ENCODE measurements around the gene ALPG.
A peak's percentile ranks its signal among the peaks of the same experiment; 100 is the strongest.

The ALPG gene

DNA sequence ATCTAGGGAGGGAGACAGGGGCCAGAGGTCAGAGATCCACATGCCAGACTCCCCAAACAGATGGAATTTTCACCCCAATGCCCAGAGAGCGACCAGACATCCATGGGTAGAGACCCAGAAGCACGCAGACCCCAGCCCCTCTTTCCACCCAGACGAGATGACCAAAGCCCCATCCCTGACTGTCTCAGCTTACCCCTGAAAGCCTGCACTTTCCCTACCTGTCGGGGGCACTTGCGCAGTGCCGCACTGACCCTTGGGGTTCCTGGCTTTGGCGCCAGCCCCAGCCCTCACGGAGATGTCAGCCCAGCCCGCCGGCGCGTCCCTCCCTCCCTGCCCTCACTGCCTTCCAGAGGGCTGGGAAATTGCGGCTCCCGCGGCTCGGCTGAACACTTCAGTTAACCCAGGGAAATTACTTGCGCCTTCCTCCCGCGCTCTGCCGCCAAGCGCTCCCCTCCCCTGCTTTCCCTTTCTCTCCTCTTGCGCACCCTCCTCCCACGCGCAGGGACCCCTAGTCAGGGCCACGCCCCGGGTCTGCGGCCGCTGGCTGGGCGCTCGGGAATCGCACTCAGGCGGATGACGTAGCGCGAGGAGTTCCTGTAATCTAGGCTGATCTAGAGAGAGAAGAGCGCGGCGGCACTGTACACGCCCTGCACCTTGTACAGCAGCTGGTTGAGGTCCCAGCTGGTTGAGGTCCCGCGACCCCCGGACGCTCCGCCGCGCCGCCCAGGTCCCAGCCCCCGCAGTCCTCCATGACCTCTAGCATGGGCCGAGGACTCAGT is 12.0 kb downstream of the ALPG start:
- Histone ChIP-seq H3K18ac (ENCODE audit: low read length) (no peak overlapping the region), H3K36me3 (ENCODE audit: control insufficient read depth in 1 of 2, insufficient read depth in 2 of 2, low read length in 2 of 2) (no peaks in the 10 kb centered on the region), H4K91ac (ENCODE audit: low read depth, low read length) (no peak overlapping the region), H4K12ac (ENCODE audit: low read depth, low read length) (no peak overlapping the region), H3K9me3 (ENCODE audit: insufficient read depth, low read depth, low read length) (peaks cover 13% of the 10 kb centered on the region), H3K23ac (ENCODE audit: low read length) (no peak overlapping the region), H2BK5ac (ENCODE audit: low read depth, low read length, poor library complexity) (no peak overlapping the region), H3K79me2 (ENCODE audit: control insufficient read depth, insufficient read depth, low read length, poor library complexity) (no peaks in the 10 kb centered on the region), H3K4ac (ENCODE audit: low read depth, low read length) (no peak overlapping the region), H3K9ac (ENCODE audit: low read length) (no peak overlapping the region), H2AK5ac (ENCODE audit: low read length) (no peak overlapping the region), H2AFZ (ENCODE audit: insufficient read depth, low read length, poor library complexity) (no peak overlapping the region), H4K8ac (ENCODE audit: low read depth, low read length) (no peak overlapping the region), H3K27ac (ENCODE audit: low read depth, low read length) (no peak overlapping the region), H3K14ac (ENCODE audit: low read length) (no peak overlapping the region), H3K4me2 (ENCODE audit: low read length) (peak overlapping the region; percentile 76), H3K4me1 (ENCODE audit: control insufficient read depth in 1 of 2, insufficient read depth in 2 of 2, low read length in 2 of 2) (peaks cover 21 to 25% of the 10 kb centered on the region in 2 experiments), H2BK120ac (ENCODE audit: insufficient read depth, low read length, poor library complexity) (no peak overlapping the region), H2BK12ac (ENCODE audit: low read length) (no peak overlapping the region), H3K79me1 (ENCODE audit: low read length) (no peaks in the 10 kb centered on the region), H3K27me3 (ENCODE audit: insufficient read depth, low read length) (peaks cover 35% of the 10 kb centered on the region), H3K4me3 (ENCODE audit: low read depth, low read length) (peak overlapping the region; percentile 25)
- WGBS (ENCODE audit: extremely low coverage, insufficient coverage, insufficient read length) = no CpG with 5 or more reads among the region's 49 CpGs
- DNase-seq = peak; percentile 20 to 53

- Histone ChIP-seq H2BK120ac (ENCODE audit: insufficient read depth, low read length, poor library complexity) (no peak overlapping the region), H2AK5ac (ENCODE audit: low read length) (no peak overlapping the region), H3K36me3 (ENCODE audit: control insufficient read depth in 1 of 2, insufficient read depth in 2 of 2, low read length in 2 of 2) (no peaks in the 10 kb centered on the region), H4K8ac (ENCODE audit: low read depth, low read length) (no peak overlapping the region), H3K23ac (ENCODE audit: low read length) (no peak overlapping the region), H3K9ac (ENCODE audit: low read length) (no peak overlapping the region), H3K4me1 (ENCODE audit: control insufficient read depth in 1 of 2, insufficient read depth in 2 of 2, low read length in 2 of 2) (peaks cover 21 to 25% of the 10 kb centered on the region in 2 experiments), H3K4ac (ENCODE audit: low read depth, low read length) (no peak overlapping the region), H2BK5ac (ENCODE audit: low read depth, low read length, poor library complexity) (no peak overlapping the region), H3K27me3 (ENCODE audit: insufficient read depth, low read length) (peaks cover 35% of the 10 kb centered on the region), H2BK12ac (ENCODE audit: low read length) (no peak overlapping the region), H4K91ac (ENCODE audit: low read depth, low read length) (no peak overlapping the region), H4K12ac (ENCODE audit: low read depth, low read length) (peak overlapping the region; percentile 6), H3K79me1 (ENCODE audit: low read length) (no peaks in the 10 kb centered on the region), H3K27ac (ENCODE audit: low read depth, low read length) (no peak overlapping the region), H3K4me2 (ENCODE audit: low read length) (peak overlapping the region; percentile 76), H3K14ac (ENCODE audit: low read length) (no peak overlapping the region), H2AFZ (ENCODE audit: insufficient read depth, low read length, poor library complexity) (no peak overlapping the region), H3K9me3 (ENCODE audit: insufficient read depth, low read depth, low read length) (peaks cover 13% of the 10 kb centered on the region), H3K18ac (ENCODE audit: low read length) (no peak overlapping the region), H3K79me2 (ENCODE audit: control insufficient read depth, insufficient read depth, low read length, poor library complexity) (no peaks in the 10 kb centered on the region), H3K4me3 (ENCODE audit: low read depth, low read length) (peak overlapping the region; percentile 25)
- DNase-seq = peak in 1 of 2 donors; percentile 19
- no CpG with 5 or more reads among the region's 79 CpGs for WGBS (ENCODE audit: extremely low coverage, insufficient coverage, insufficient read length)
Measured at GRCh38 chr2:232419245-232420072, 12.8 kb downstream of the ALPG start.

DNA sequence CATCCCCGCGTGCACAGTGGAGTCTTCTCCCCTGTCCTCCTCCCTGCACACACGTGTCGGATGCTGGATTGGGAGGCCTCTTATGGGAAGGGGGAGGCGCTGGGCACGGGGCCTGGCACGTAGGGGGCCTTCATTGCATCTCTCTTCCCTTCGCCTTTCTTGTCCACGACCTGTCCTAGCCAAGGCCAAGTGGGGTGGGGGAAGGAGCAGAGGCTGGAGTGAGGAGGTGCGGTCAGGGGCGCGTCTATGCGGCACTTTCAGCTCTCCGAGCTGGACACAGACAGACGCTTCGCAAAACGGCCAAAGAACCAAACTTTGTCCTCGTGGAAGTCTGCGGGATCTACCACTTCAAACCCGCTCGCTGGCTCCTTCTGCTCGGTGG is 13.4 kb downstream of the ALPG start:
- no peak for DNase-seq
- H2BK12ac ChIP-seq (ENCODE audit: low read length) = no peak overlapping the region
- no peak overlapping the region for H2AFZ ChIP-seq (ENCODE audit: insufficient read depth, low read length, poor library complexity)
- no peak overlapping the region for H3K9ac ChIP-seq (ENCODE audit: low read length)
- no peak overlapping the region for H3K4ac ChIP-seq (ENCODE audit: low read depth, low read length)
- peaks cover 35% of the 10 kb centered on the region for H3K27me3 ChIP-seq (ENCODE audit: insufficient read depth, low read length)
- no peak overlapping the region for H3K18ac ChIP-seq (ENCODE audit: low read length)
- H3K9me3 ChIP-seq (ENCODE audit: insufficient read depth, low read depth, low read length) = peaks cover 13% of the 10 kb centered on the region
- H4K91ac ChIP-seq (ENCODE audit: low read depth, low read length) = no peak overlapping the region
- H3K36me3 ChIP-seq (ENCODE audit: control insufficient read depth in 1 of 2, insufficient read depth in 2 of 2, low read length in 2 of 2) = no peaks in the 10 kb centered on the region
- H4K8ac ChIP-seq (ENCODE audit: low read depth, low read length) = no peak overlapping the region
- peak overlapping the region; percentile 76 for H3K4me2 ChIP-seq (ENCODE audit: low read length)
- no peak overlapping the region for H3K27ac ChIP-seq (ENCODE audit: low read depth, low read length)
- H3K79me1 ChIP-seq (ENCODE audit: low read length) = no peaks in the 10 kb centered on the region
- H3K4me3 ChIP-seq (ENCODE audit: low read depth, low read length) = peak overlapping the region; percentile 51
- no peak overlapping the region for H2AK5ac ChIP-seq (ENCODE audit: low read length)
- no peak overlapping the region for H3K23ac ChIP-seq (ENCODE audit: low read length)
- H4K12ac ChIP-seq (ENCODE audit: low read depth, low read length) = no peak overlapping the region
- no peak overlapping the region for H3K14ac ChIP-seq (ENCODE audit: low read length)
- no peaks in the 10 kb centered on the region for H3K79me2 ChIP-seq (ENCODE audit: control insufficient read depth, insufficient read depth, low read length, poor library complexity)
- WGBS (ENCODE audit: extremely low coverage, insufficient coverage, insufficient read length) = no CpG with 5 or more reads among the region's 22 CpGs
- H2BK120ac ChIP-seq (ENCODE audit: insufficient read depth, low read length, poor library complexity) = no peak overlapping the region
- H2BK5ac ChIP-seq (ENCODE audit: low read depth, low read length, poor library complexity) = no peak overlapping the region
- peaks cover 21 to 25% of the 10 kb centered on the region in 2 experiments for H3K4me1 ChIP-seq (ENCODE audit: control insufficient read depth in 1 of 2, insufficient read depth in 2 of 2, low read length in 2 of 2)

GRCh38 chr2:232420463-232421188 is 14.0 kb downstream of the ALPG start:
- Histone ChIP-seq H3K4me1 (ENCODE audit: control insufficient read depth in 1 of 2, insufficient read depth in 2 of 2, low read length in 2 of 2) (peaks cover 21 to 25% of the 10 kb centered on the region in 2 experiments), H2BK5ac (ENCODE audit: low read depth, low read length, poor library complexity) (no peak overlapping the region), H3K18ac (ENCODE audit: low read length) (no peak overlapping the region), H3K9ac (ENCODE audit: low read length) (no peak overlapping the region), H4K12ac (ENCODE audit: low read depth, low read length) (no peak overlapping the region), H2AFZ (ENCODE audit: insufficient read depth, low read length, poor library complexity) (peak overlapping the region; percentile 32), H3K4me3 (ENCODE audit: low read depth, low read length) (peak overlapping the region; percentile 51), H3K4ac (ENCODE audit: low read depth, low read length) (no peak overlapping the region), H3K79me2 (ENCODE audit: control insufficient read depth, insufficient read depth, low read length, poor library complexity) (no peaks in the 10 kb centered on the region), H3K27ac (ENCODE audit: low read depth, low read length) (no peak overlapping the region), H3K4me2 (ENCODE audit: low read length) (peak overlapping the region; percentile 76), H3K79me1 (ENCODE audit: low read length) (no peaks in the 10 kb centered on the region), H4K8ac (ENCODE audit: low read depth, low read length) (no peak overlapping the region), H2BK12ac (ENCODE audit: low read length) (no peak overlapping the region), H3K9me3 (ENCODE audit: insufficient read depth, low read depth, low read length) (peaks cover 13% of the 10 kb centered on the region), H3K36me3 (ENCODE audit: control insufficient read depth in 1 of 2, insufficient read depth in 2 of 2, low read length in 2 of 2) (no peaks in the 10 kb centered on the region), H3K23ac (ENCODE audit: low read length) (no peak overlapping the region), H2AK5ac (ENCODE audit: low read length) (no peak overlapping the region), H3K14ac (ENCODE audit: low read length) (peak overlapping the region; percentile 18), H3K27me3 (ENCODE audit: insufficient read depth, low read length) (peaks cover 35% of the 10 kb centered on the region), H4K91ac (ENCODE audit: low read depth, low read length) (no peak overlapping the region), H2BK120ac (ENCODE audit: insufficient read depth, low read length, poor library complexity) (no peak overlapping the region)
- DNase-seq = peak; percentile 48 to 70
- WGBS (ENCODE audit: extremely low coverage, insufficient coverage, insufficient read length) = no CpG with 5 or more reads among the region's 79 CpGs
